Fibroblast of peridontal ligament (primary cell): ENCODE results near the gene ZSCAN18.
"Not testable (repeated sequence)": the region's sequence is repeated elsewhere in the genome, so short reads cannot be mapped to it uniquely, and the experiment has no call there.

Experiments used
- DNase-seq: peaks from one replicate; pipeline ENCODE4 v3.0.0-alpha.2; 2010; ENCODE audit errors: extremely low read depth

Gene ZSCAN18

GRCh38 chr19:58097781-58098681 lies at the start of gene ZSCAN18:
ZSCAN18 (minus strand) TSS chr19:58098231; CDS start chr19:58090267, 7,964 bp downstream.
- peak; percentile 95 for DNase-seq

- DNase-seq: not testable (repeated sequence)
Measured at GRCh38 chr19:58147475-58147874, 49.4 kb upstream of the ZSCAN18 start.

- no peak for DNase-seq
Measured at GRCh38 chr19:58145849-58146248, 47.8 kb upstream of the ZSCAN18 start.

GRCh38 chr19:58134244-58134643 lies 36.2 kb upstream of the ZSCAN18 start:
- DNase-seq: no peak

- no peak for DNase-seq
Measured at GRCh38 chr19:58129284-58129683, 31.3 kb upstream of the ZSCAN18 start.

GRCh38 chr19:58128041-58128685 lies 30.1 kb upstream of the ZSCAN18 start:
- no peak for DNase-seq

GRCh38 chr19:58123354-58123753 lies 25.3 kb upstream of the ZSCAN18 start:
- DNase-seq: no peak

GRCh38 chr19:58118979-58119733 lies 21.1 kb upstream of the ZSCAN18 start:
- DNase-seq: no peak

- DNase-seq: no peak
Measured at GRCh38 chr19:58117841-58118575, 20.0 kb upstream of the ZSCAN18 start.

- no peak for DNase-seq
Measured at GRCh38 chr19:58108546-58108817, 10.5 kb upstream of the ZSCAN18 start.

- no peak for DNase-seq
Measured at GRCh38 chr19:58107778-58108545, 9.9 kb upstream of the ZSCAN18 start.

GRCh38 chr19:58098682-58098998 lies 609 bp upstream of the ZSCAN18 start:
- DNase-seq: no peak

GRCh38 chr19:58097349-58097748 lies 682 bp downstream of the ZSCAN18 start:
- DNase-seq: no peak

- no peak for DNase-seq
Measured at GRCh38 chr19:58096884-58097283, 1.1 kb downstream of the ZSCAN18 start.

GRCh38 chr19:58095328-58095727 lies 2.7 kb downstream of the ZSCAN18 start:
- no peak for DNase-seq

GRCh38 chr19:58093071-58093470 lies 5.0 kb downstream of the ZSCAN18 start:
- DNase-seq: no peak

- DNase-seq: no peak
Measured at GRCh38 chr19:58091251-58091995, 6.6 kb downstream of the ZSCAN18 start.

- DNase-seq: no peak
Measured at GRCh38 chr19:58089846-58090245, 8.2 kb downstream of the ZSCAN18 start.

- no peak for DNase-seq
Measured at GRCh38 chr19:58088521-58089052, 9.4 kb downstream of the ZSCAN18 start.
